ENCODE results near the gene H6PD. TPM values are rescaled to one million over a fixed set of nuclear protein-coding genes. Genes with fewer than 3 reads are reported as not detected.

The H6PD gene
- total and polyA plus RNA-seq, 2 donors (not counting 3 experiments of a cell fraction or from before 2014, with no cell fraction given) = 24.5 to 29.0 TPM

DNA sequence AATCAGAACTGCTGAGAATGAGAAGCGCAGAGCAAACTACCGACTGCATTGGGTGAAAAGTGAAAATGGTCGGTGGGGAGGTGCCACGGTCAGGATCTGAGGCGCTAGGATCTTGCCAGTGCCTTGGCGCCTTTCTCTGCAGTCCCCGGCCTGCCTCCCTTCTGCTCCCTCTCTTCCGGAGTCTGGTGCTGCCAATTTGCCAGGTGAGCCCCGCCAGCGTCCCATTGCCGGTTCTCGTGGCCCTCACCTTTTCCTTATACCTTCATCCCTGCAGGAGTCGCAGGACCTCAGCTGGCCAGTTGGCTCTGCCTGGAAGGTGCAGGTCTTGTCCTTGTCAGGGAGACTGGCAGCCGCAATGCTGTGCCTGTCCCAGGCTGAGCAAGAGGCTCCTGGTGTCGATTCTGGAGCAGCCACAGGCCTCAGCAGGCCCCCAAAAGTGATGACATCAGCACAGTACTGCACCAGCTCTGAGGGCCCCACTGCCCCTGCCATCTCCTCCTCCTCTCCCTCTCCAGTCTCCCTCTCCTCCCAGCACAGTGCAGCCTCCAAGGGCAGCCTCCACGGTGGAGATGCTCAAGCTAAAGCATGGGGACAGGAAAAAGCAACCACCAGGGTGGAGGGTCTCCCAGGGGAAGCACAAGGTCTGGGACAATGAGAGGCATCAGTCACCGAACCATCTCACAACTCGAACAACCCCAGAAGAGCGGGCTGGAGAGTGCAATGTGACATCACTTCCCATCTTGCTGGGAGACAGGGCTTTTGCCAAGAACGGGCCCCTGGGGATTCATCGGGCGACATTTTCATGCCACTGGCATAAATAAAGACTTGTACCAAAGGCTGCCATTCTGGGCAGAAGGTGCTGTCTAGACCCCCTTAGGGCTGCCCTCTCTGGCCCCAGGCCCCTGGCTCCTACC, 37.1 kb upstream of the H6PD start:
- dilution Hi-C loops (cut with MboI; ENCODE audit: extremely low pct_ligation_motif_present, low sequenced_read_pairs) (no loop called here), intact Hi-C loops (cut with micrococcal nuclease) (loop anchor here (5.0 to 10.0 kb wide), 3 partner anchors 35 to 193 kb away; partner anchors contain the start of genes GPR157 and H6PD)
- H3K9me1 ChIP-seq (replicated peaks; ENCODE audit: control insufficient read depth, extremely low read depth, insufficient read depth, low read length) = no peaks in the 10 kb centered on the region
- no peaks in the 10 kb centered on the region for H4K20me1 ChIP-seq (replicated peaks; ENCODE audit: control insufficient read depth, extremely low read depth, insufficient read depth, low read length)
- H3K27ac ChIP-seq (ENCODE audit: insufficient read depth, low read depth, low read length) = no peak overlapping the region
- no peak overlapping the region for H3K4me3 ChIP-seq (replicated peaks in 1 of 3; ENCODE audit: insufficient read depth in 1 of 3, low read depth in 1 of 3, low read length in 3 of 3)
- H2AFZ ChIP-seq (ENCODE audit: low read depth, low read length) = no peak overlapping the region
- ChIA-PET POLR2A (no interaction called here), CTCF (interaction anchor here (0.7 to 5.7 kb wide), 19 partner anchors 10 to 257 kb away, joined by 3 to 84 read pairs (median 6); partner anchors contain the start of gene H6PD)
- no peak for DNase-seq (ENCODE audit: low read depth, low spot score)
- FAIRE-seq = no peak
- TF ChIP-seq POLR2AphosphoS5 (IDR thresholded peaks at IDR 0.05; ENCODE audit: insufficient read depth, low read depth, low read length) = no peak
- TF ChIP-seq, protein P1, sequence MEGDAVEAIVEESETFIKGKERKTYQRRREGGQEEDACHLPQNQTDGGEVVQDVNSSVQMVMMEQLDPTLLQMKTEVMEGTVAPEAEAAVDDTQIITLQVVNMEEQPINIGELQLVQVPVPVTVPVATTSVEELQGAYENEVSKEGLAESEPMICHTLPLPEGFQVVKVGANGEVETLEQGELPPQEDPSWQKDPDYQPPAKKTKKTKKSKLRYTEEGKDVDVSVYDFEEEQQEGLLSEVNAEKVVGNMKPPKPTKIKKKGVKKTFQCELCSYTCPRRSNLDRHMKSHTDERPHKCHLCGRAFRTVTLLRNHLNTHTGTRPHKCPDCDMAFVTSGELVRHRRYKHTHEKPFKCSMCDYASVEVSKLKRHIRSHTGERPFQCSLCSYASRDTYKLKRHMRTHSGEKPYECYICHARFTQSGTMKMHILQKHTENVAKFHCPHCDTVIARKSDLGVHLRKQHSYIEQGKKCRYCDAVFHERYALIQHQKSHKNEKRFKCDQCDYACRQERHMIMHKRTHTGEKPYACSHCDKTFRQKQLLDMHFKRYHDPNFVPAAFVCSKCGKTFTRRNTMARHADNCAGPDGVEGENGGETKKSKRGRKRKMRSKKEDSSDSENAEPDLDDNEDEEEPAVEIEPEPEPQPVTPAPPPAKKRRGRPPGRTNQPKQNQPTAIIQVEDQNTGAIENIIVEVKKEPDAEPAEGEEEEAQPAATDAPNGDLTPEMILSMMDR (IDR thresholded peaks at IDR 0.05; ENCODE audit: extremely low read depth in 1 of 2, insufficient read depth in 1 of 2, low read depth in 1 of 2, low read length in 2 of 2) = no peak
- no peak overlapping the region for H3K9ac ChIP-seq (replicated peaks; ENCODE audit: extremely low read depth, insufficient read depth, low read length)
- H3K4me1 ChIP-seq (ENCODE audit: control insufficient read depth, extremely low read depth, insufficient read depth, low read length) = peaks cover 21% of the 10 kb centered on the region
- no peaks in the 10 kb centered on the region for H3K9me3 ChIP-seq (replicated peaks; ENCODE audit: control insufficient read depth, insufficient read depth, low read length)
- H3K27me3 ChIP-seq (ENCODE audit: control insufficient read depth in 2 of 2, insufficient read depth in 2 of 2, low read length in 2 of 2) = peaks cover 8 to 9% of the 10 kb centered on the region in 2 experiments
- H3K36me3 ChIP-seq (ENCODE audit: control insufficient read depth in 2 of 2, extremely low read depth in 1 of 2, insufficient read depth in 2 of 2, low read length in 2 of 2) = no peaks in the 10 kb centered on the region
- H3K79me2 ChIP-seq (ENCODE audit: control insufficient read depth, insufficient read depth, low read length) = no peaks in the 10 kb centered on the region
- no TSS peak for BruUV-seq (replicated peaks)
- no peak overlapping the region for H3K4me2 ChIP-seq (ENCODE audit: insufficient read depth, low read length)
